BE2C (cell line): ENCODE results near the gene SSBP1.

Source experiments
- DNase-seq: peaks from one replicate; pipeline ENCODE4 v3.0.0-alpha.2; 2020
- H3K27me3 ChIP-seq: fragments of 250-450 bp; sonication (Bioruptor Pico); 2 replicates; pipeline ENCODE4 v1.5.1; 2020; ENCODE audit warnings: mild to moderate bottlenecking
- H3K36me3 ChIP-seq: fragments of 250-450 bp; sonication (Bioruptor Pico); 2 replicates; pipeline ENCODE4 v1.5.1; 2020; ENCODE audit warnings: mild to moderate bottlenecking
- H3K4me1 ChIP-seq: fragments of 250-450 bp; sonication (Bioruptor Pico); 2 replicates; pipeline ENCODE4 v1.5.1; 2020
- H3K4me3 ChIP-seq: 2 replicates; pipeline ENCODE4 v1.5.1; 2011; ENCODE audit warnings: low read depth, low read length
- H3K9me3 ChIP-seq: fragments of 250-450 bp; sonication (Bioruptor Pico); 2 replicates; pipeline ENCODE4 v1.5.1; 2020
- CTCF ChIP-seq: IDR thresholded peaks from 2 replicates; pipeline ENCODE4 v1.5.1; 2012; ENCODE audit warnings: mild to moderate bottlenecking, low read depth, low read length

SSBP1 gene

GRCh38 chr7:141713890-141714289 is 24.3 kb upstream of the SSBP1 start:
- H3K36me3 ChIP-seq, result no peaks in the 10 kb centered on the region
- no peaks in the 10 kb centered on the region for H3K9me3 ChIP-seq
- no peak for TF ChIP-seq CTCF
- no peaks in the 10 kb centered on the region for H3K4me1 ChIP-seq
- peaks cover 17% of the 10 kb centered on the region for H3K27me3 ChIP-seq
- DNase-seq, result no peak
- no peak overlapping the region for H3K4me3 ChIP-seq

- DNase-seq, result no peak
- H3K4me1 ChIP-seq, result no peaks in the 10 kb centered on the region
- H3K36me3 ChIP-seq, result no peaks in the 10 kb centered on the region
- no peaks in the 10 kb centered on the region for H3K9me3 ChIP-seq
- TF ChIP-seq CTCF, result no peak
- H3K27me3 ChIP-seq, result peaks cover 17% of the 10 kb centered on the region
- no peak overlapping the region for H3K4me3 ChIP-seq
Observed at GRCh38 chr7:141714571-141714970, 23.6 kb upstream of the SSBP1 start.

- TF ChIP-seq CTCF, result no peak
Observed at GRCh38 chr7:141715018-141715417, 23.1 kb upstream of the SSBP1 start.

GRCh38 chr7:141715794-141716689 is 22.1 kb upstream of the SSBP1 start:
- no peak for DNase-seq
- no peaks in the 10 kb centered on the region for H3K9me3 ChIP-seq
- no peaks in the 10 kb centered on the region for H3K36me3 ChIP-seq
- no peak overlapping the region for H3K4me3 ChIP-seq
- TF ChIP-seq CTCF, result no peak
- no peaks in the 10 kb centered on the region for H3K4me1 ChIP-seq
- H3K27me3 ChIP-seq, result peaks cover 17% of the 10 kb centered on the region

More at GRCh38 chr7:141715018-141715417, 23.1 kb upstream of the SSBP1 start:
- H3K9me3 ChIP-seq, result no peaks in the 10 kb centered on the region
- H3K27me3 ChIP-seq, result peaks cover 17% of the 10 kb centered on the region
- H3K4me1 ChIP-seq, result no peaks in the 10 kb centered on the region
- no peak overlapping the region for H3K4me3 ChIP-seq
- no peaks in the 10 kb centered on the region for H3K36me3 ChIP-seq
- DNase-seq, result no peak

GRCh38 chr7:141717450-141717849 is 20.7 kb upstream of the SSBP1 start:
- TF ChIP-seq CTCF, result no peak
- Histone ChIP-seq H3K27me3 (peaks cover 17% of the 10 kb centered on the region), H3K4me1 (no peaks in the 10 kb centered on the region)

GRCh38 chr7:141722529-141722928 is 15.6 kb upstream of the SSBP1 start:
- DNase-seq, result no peak
- TF ChIP-seq CTCF, result no peak
- Histone ChIP-seq H3K4me3 (no peak overlapping the region), H3K4me1 (no peaks in the 10 kb centered on the region), H3K9me3 (no peaks in the 10 kb centered on the region), H3K27me3 (0 out of 2 replicates have a peak, but pooled peaks cover 2% of the 10 kb centered on the region), H3K36me3 (no peaks in the 10 kb centered on the region)

More at GRCh38 chr7:141717450-141717849, 20.7 kb upstream of the SSBP1 start:
- Histone ChIP-seq H3K36me3 (no peaks in the 10 kb centered on the region), H3K4me3 (no peak overlapping the region), H3K9me3 (no peaks in the 10 kb centered on the region)
- no peak for DNase-seq
